ENCODE measurements around the gene TNFRSF12A. TPM values are rescaled to one million over a fixed set of nuclear protein-coding genes. Genes with fewer than 3 reads are reported as not detected.

Gene TNFRSF12A
- total and polyA plus RNA-seq, 2 of the 8 experiments (the other 6 are each of a cell fraction or from before 2014, with no cell fraction given), result 81.0 to 82.5 TPM

- Histone ChIP-seq H3K4ac (replicated peaks; ENCODE audit: insufficient read length, low read depth, low read length) (peak overlapping the region; percentile 100), H3K36me3 (ENCODE audit: control insufficient read depth in 2 of 4, insufficient read depth in 4 of 4, low read length in 3 of 4) (peaks cover 0 to 9% (median under 1%) of the 10 kb centered on the region in 4 experiments; a peak in 2 of 8 replicates), H3K14ac (ENCODE audit: insufficient read length) (no peak overlapping the region), H2BK12ac (ENCODE audit: low read depth, low read length) (peak overlapping the region; percentile 97), H3K23me2 (ENCODE audit: low read depth, low read length) (peaks cover 26% of the 10 kb centered on the region), H4K20me1 (replicated peaks in 1 of 2; ENCODE audit: control insufficient read depth in 1 of 2, insufficient read depth in 2 of 2, low read length in 2 of 2) (peaks cover 2 to 14% of the 10 kb centered on the region in 2 experiments), H2BK120ac (replicated peaks; ENCODE audit: low read depth, low read length) (peak overlapping the region; percentile 88), H2AFZ (ENCODE audit: low read length) (no peak overlapping the region), H2BK15ac (ENCODE audit: low read length) (no peak overlapping the region), H3K9me3 (ENCODE audit: insufficient read depth in 2 of 2, low read depth in 1 of 2, low read length in 1 of 2) (no peaks in the 10 kb centered on the region), H3K79me1 (ENCODE audit: low read depth, low read length) (peaks cover 3% of the 10 kb centered on the region; the same call in 1 of the 2 replicates), H3K27me3 (replicated peaks in 1 of 4; ENCODE audit: control insufficient read depth in 3 of 4, extremely low read depth in 1 of 4, insufficient read depth in 3 of 4, low read length in 3 of 4) (no peaks in the 10 kb centered on the region; a peak in 1 of 7 replicates), H3K4me3 (ENCODE audit: extremely low read depth in 1 of 4, insufficient read depth in 2 of 4, low read depth in 3 of 4, low read length in 4 of 4) (peak overlapping the region; percentile 21 to 52 (median 44)), H3K56ac (replicated peaks; ENCODE audit: insufficient read length, low read depth, low read length) (peak overlapping the region; percentile 92), H3K27ac (ENCODE audit: low read depth, low read length) (peak overlapping the region; percentile 96), H2BK20ac (ENCODE audit: low read length) (peak overlapping the region; percentile 90; the same call in 1 of the 2 replicates), H3K18ac (ENCODE audit: extremely low read depth, low read length) (peak overlapping the region; percentile 96), H4K5ac (ENCODE audit: insufficient read length, low read depth, low read length) (peak overlapping the region; percentile 93), H4K8ac (ENCODE audit: extremely low read depth, insufficient read depth, low read length) (peak overlapping the region; percentile 58), H3K4me1 (replicated peaks in 1 of 4; ENCODE audit: control insufficient read depth in 3 of 4, insufficient read depth in 4 of 4, low read length in 3 of 4) (peaks cover 20 to 72% (median 63%) of the 10 kb centered on the region in 4 experiments), H3K9ac (replicated peaks in 1 of 4; ENCODE audit: extremely low read depth in 1 of 4, low read depth in 3 of 4, low read length in 3 of 4) (peak overlapping the region in 2 of 4 experiments; percentile 54 to 58; a peak in 4 of 7 replicates), H3K79me2 (ENCODE audit: control insufficient read depth in 1 of 2, insufficient read depth in 2 of 2, low read length in 2 of 2) (peaks cover 0 to 7% of the 10 kb centered on the region in 2 experiments; a peak in 1 of 4 replicates), H2AK5ac (ENCODE audit: low read depth, low read length) (no peak overlapping the region; the same call in 1 of the 2 replicates), H2BK5ac (ENCODE audit: low read depth, low read length) (peak overlapping the region; percentile 97), H3K23ac (ENCODE audit: insufficient read length) (no peak overlapping the region), H4K91ac (replicated peaks; ENCODE audit: insufficient read length, low read length) (peak overlapping the region; percentile 99), H3K4me2 (ENCODE audit: insufficient read depth in 1 of 2, low read depth in 2 of 2, low read length in 2 of 2) (peak overlapping the region; percentile 84 to 88)
- 7% methylated on average over 19 of the region's 21 CpGs; no CpG with 5 or more reads in 1 of the 2 experiments for WGBS, 2 experiments (ENCODE audit: extremely low coverage in 1 of 2, insufficient coverage in 1 of 2, insufficient read length in 1 of 2, insufficient replicate concordance in 2 of 2, low coverage in 1 of 2, low lambda C conversion rate in 2 of 2, missing lambda C conversion rate in 1 of 2)
- POLR2A ChIA-PET (ENCODE audit: partially characterized antibody), result interaction anchor here (0.6 to 35.7 kb wide), 20 partner anchors 9 to 1263 kb away, joined by 3 to 1808 read pairs (median 4); partner anchors contain the start of genes BICDL2, CEMP1, CLDN6 and CLDN9
- no peak for FAIRE-seq
- peak; percentile 84 to 88 for DNase-seq (ENCODE audit: low read depth in 1 of 2, low spot score in 2 of 2)
- CTCF ChIA-PET (ENCODE audit: partially characterized antibody), result interaction anchor here (0.7 to 17.3 kb wide), 9 partner anchors 8 to 220 kb away, joined by 3 to 639 read pairs (median 4); partner anchors contain the start of genes BICDL2, CLDN6, HCFC1R1 and THOC6
- TF ChIP-seq POLR2A (IDR thresholded peaks at IDR 0.05; ENCODE audit: control extremely low read depth in 1 of 2, low read depth in 2 of 2, low read length in 2 of 2), result peak; percentile 66 to 80
- TF ChIP-seq SIN3A (conservative IDR thresholded peaks at IDR 0.05 in 1 of 2, IDR thresholded peaks at IDR 0.05 in 1 of 2; ENCODE audit: low read depth in 1 of 2, low read length in 2 of 2), result peak; percentile 92 to 94; a peak in 3 of 4 replicates
- TF ChIP-seq BCL11A (IDR thresholded peaks at IDR 0.05; ENCODE audit: low read depth in 2 of 2, low read length in 2 of 2), result peak in 1 of 2 experiments; percentile 21
- no peak for TF ChIP-seq SP2 (IDR thresholded peaks at IDR 0.05; ENCODE audit: low read length)
- no peak for TF ChIP-seq EZH2 (IDR thresholded peaks at IDR 0.05; ENCODE audit: low read depth, low read length, severe bottlenecking)
- TF ChIP-seq CBX5 (IDR thresholded peaks at IDR 0.05; ENCODE audit: low read depth, low read length), result no peak
- TF ChIP-seq TAF7 (optimal IDR thresholded peaks at IDR 0.05; ENCODE audit: borderline replicate concordance, low read depth, low read length), result peak; percentile 24
- TF ChIP-seq RFX5 (IDR thresholded peaks at IDR 0.05; ENCODE audit: borderline replicate concordance, low read depth, low read length), result no peak
- peak; percentile 98 for TF ChIP-seq RBBP5 (IDR thresholded peaks at IDR 0.05; ENCODE audit: borderline replicate concordance, low read depth, low read length)
- TF ChIP-seq TEAD4 (IDR thresholded peaks at IDR 0.05; ENCODE audit: low read depth, low read length), result peak; percentile 95
- TF ChIP-seq EGR1 (IDR thresholded peaks at IDR 0.05; ENCODE audit: borderline replicate concordance, low read depth, low read length), result no peak
Measured at GRCh38 chr16:3009568-3010390, 10.4 kb upstream of the TNFRSF12A start.
